Astrocyte (in vitro differentiated cells and primary cell): ENCODE results near the gene NOS1AP.

ENCODE experiments used
- CTCF ChIP-seq: IDR thresholded peaks from 2 replicates; pipeline ENCODE4 v1.5.1; 2011; ENCODE audit warnings: low read depth, mild to moderate bottlenecking, inconsistent platforms, low read length, moderate library complexity; ENCODE audit not compliant: insufficient read depth
- EZH2 ChIP-seq: IDR thresholded peaks from 2 replicates; pipeline ENCODE4 v1.6.1; 2012; ENCODE audit warnings: mild to moderate bottlenecking, low read length, inconsistent platforms; ENCODE audit not compliant: insufficient read depth

GRCh38 chr1:162069334-162070093 is at the start of gene NOS1AP:
- TF ChIP-seq CTCF (no peak), EZH2 (no peak)
